K562 (cell line): Measurements from ENCODE around the gene NQO2. TPM values are rescaled to one million over a fixed set of nuclear protein-coding genes. Genes with fewer than 3 reads are reported as not detected.
A peak's percentile ranks its signal among the peaks of the same experiment; 100 is the strongest.

Experiments
- ATAC-seq: fragments of 200-7000 bp; cut with Tn5 transposase; 3 replicates; pipeline ENCODE4 v1.9.1; 2020; ENCODE audit warnings: moderate library complexity
- BruUV-seq: library from RNA; stranded (reverse); fragments of 400-500 nt; replicated peaks from 2 replicates; lab custom pipeline; 2021; lab: Mats Ljungman, UMichigan
- CTCF ChIA-PET: fragments of 300-600 bp; formaldehyde crosslinking; extraction: SDS; loops from one replicate; lab custom pipeline; 2021; ENCODE audit warnings: low intra/inter-chr PET ratio; lab: Yijun Ruan, JAX
- POLR2A ChIA-PET: fragments of 300-600, 350-650 bp; sonication (Branson Sonifier 250); formaldehyde crosslinking; extraction: SDS; loops from one replicate; lab custom pipeline; 2021; ENCODE audit warnings: antibody characterized with exemption, inconsistent platforms; lab: Yijun Ruan, JAX
- DNase-seq, 4 experiments: peaks; one replicate each; pipeline versions ENCODE4 v3.0.0 to v3.0.0-alpha.2; 2011 to 2018; ENCODE audit warnings: low spot score in 3 of 4, mixed read lengths in 3 of 4; ENCODE audit errors: extremely low read depth in 1 of 4
- FAIRE-seq: peaks from 2 replicates; lab custom pipeline; 2011; peaks lifted over from hg19 to GRCh38; lab: Jason Lieb, UNC
- H2AFZ ChIP-seq: 2 replicates; pipeline ENCODE4 v1.6.0; 2011; ENCODE audit warnings: low read depth, low read length, control low read depth, inconsistent platforms
- H3K27ac ChIP-seq: fragments of 200-600 bp; 3 replicates; pipeline ENCODE4 v1.8.0; 2011; ENCODE audit warnings: low read depth, mild to moderate bottlenecking, control low read depth, inconsistent platforms, low read length, moderate library complexity, mixed read lengths; ENCODE audit errors: extremely low read depth
- H3K27me3 ChIP-seq, 2 experiments: fragments of 300-600 bp in 1 of 2; 2 replicates in 1 of 2; 3 replicates in 1 of 2; pipeline versions ENCODE4 v1.6.0 to v1.8.0; 2011; ENCODE audit warnings: inconsistent platforms in 2 of 2, low read length in 2 of 2, mild to moderate bottlenecking in 1 of 2, mixed read lengths in 1 of 2, moderate library complexity in 1 of 2; ENCODE audit not compliant: control insufficient read depth in 2 of 2, insufficient read depth in 2 of 2
- H3K36me3 ChIP-seq: fragments of 300-600 bp; 3 replicates; pipeline ENCODE4 v1.8.0; 2011; ENCODE audit warnings: mild to moderate bottlenecking, low read length, inconsistent platforms; ENCODE audit not compliant: control insufficient read depth, insufficient read depth
- H3K4me1 ChIP-seq, 2 experiments: fragments of 200-600 bp in 1 of 2; replicated peaks in 1 of 2; 2 replicates in 1 of 2; 3 replicates in 1 of 2; pipeline versions ENCODE4 v1.5.1 to v1.8.0; 2011; ENCODE audit warnings: inconsistent platforms in 2 of 2, low read length in 2 of 2, mild to moderate bottlenecking in 1 of 2, mixed read lengths in 1 of 2, moderate library complexity in 1 of 2; ENCODE audit not compliant: control insufficient read depth in 2 of 2, insufficient read depth in 2 of 2
- H3K4me2 ChIP-seq: 2 replicates; pipeline ENCODE4 v1.6.1; 2011; ENCODE audit warnings: low read length, control low read depth, inconsistent platforms, mixed read lengths; ENCODE audit not compliant: insufficient read depth
- H3K4me3 ChIP-seq: fragments of 200-600 bp; sonication (generic), shearing (Covaris generic); 2 replicates; pipeline ENCODE4 v1.5.1; 2016; ENCODE audit warnings: control low read depth, inconsistent platforms
- H3K79me2 ChIP-seq: fragments of 200-600 bp; 3 replicates; pipeline ENCODE4 v1.8.0; 2011; ENCODE audit warnings: low read length, inconsistent platforms; ENCODE audit not compliant: control insufficient read depth, insufficient read depth
- H3K9ac ChIP-seq, 2 experiments: 2 replicates each; pipeline versions ENCODE4 v1.6.0 to v1.6.1; 2011; ENCODE audit warnings: low read depth in 2 of 2, low read length in 2 of 2, control low read depth in 1 of 2, inconsistent platforms in 1 of 2, mild to moderate bottlenecking in 1 of 2, mixed read lengths in 1 of 2; ENCODE audit not compliant: insufficient read depth in 1 of 2
- H3K9me1 ChIP-seq: one replicate; pipeline ENCODE4 v1.6.0; 2011; ENCODE audit warnings: inconsistent platforms, mild to moderate bottlenecking, low read length, moderate library complexity; ENCODE audit not compliant: control insufficient read depth, insufficient read depth
- H3K9me3 ChIP-seq: replicated peaks from 2 replicates; pipeline ENCODE4 v1.5.1; 2011; ENCODE audit warnings: low read depth, low read length, inconsistent platforms; ENCODE audit not compliant: control insufficient read depth, insufficient read depth
- H4K20me1 ChIP-seq: replicated peaks from 2 replicates; pipeline ENCODE4 v1.6.1; 2011; ENCODE audit warnings: low read length, inconsistent platforms, mixed read lengths; ENCODE audit not compliant: control insufficient read depth, insufficient read depth
- ELF1 ChIP-seq: fragments of 200-800 bp; sonication (Bioruptor generic); IDR thresholded peaks from 2 replicates; pipeline ENCODE4 v1.6.1; 2016; ENCODE audit warnings: missing genetic modification characterization, missing compliant biosample characterization
- GATAD2A ChIP-seq: fragments of 450-650 bp; IDR thresholded peaks from 2 replicates; pipeline ENCODE4 v1.6.1; 2017
- GATAD2B ChIP-seq: fragments of 450-650 bp; IDR thresholded peaks from 2 replicates; pipeline ENCODE4 v1.6.1; 2017; ENCODE audit warnings: mild to moderate bottlenecking, borderline replicate concordance
- GMEB1 ChIP-seq: fragments of 250-450 bp; sonication (Bioruptor Pico); IDR thresholded peaks from 2 replicates; pipeline ENCODE4 v1.4.0; 2020; ENCODE audit warnings: mild to moderate bottlenecking
- HCFC1 ChIP-seq: IDR thresholded peaks from 2 replicates; pipeline ENCODE4 v1.6.1; 2012; ENCODE audit warnings: low read depth, low read length, improper control_type of control experiment
- POLR2AphosphoS5 ChIP-seq: IDR thresholded peaks from 2 replicates; pipeline ENCODE4 v1.6.1; 2011; ENCODE audit warnings: mild to moderate bottlenecking, low read depth, low read length, moderate library complexity; ENCODE audit not compliant: control insufficient read depth, insufficient read depth
- RB1 ChIP-seq: fragments of 450-650 bp; IDR thresholded peaks from 2 replicates; pipeline ENCODE4 v1.6.1; 2017; ENCODE audit warnings: low read depth, mild to moderate bottlenecking
- RBBP5 ChIP-seq: fragments of 200-600 bp; sonication (generic); IDR thresholded peaks from 2 replicates; pipeline ENCODE4 v1.6.1; 2012; ENCODE audit warnings: borderline replicate concordance, mild to moderate bottlenecking, low read length, control low read depth, inconsistent platforms; ENCODE audit not compliant: insufficient read depth, poor library complexity, severe bottlenecking
- RBM22 ChIP-seq: fragments of 200-400 bp; formaldehyde crosslinking; IDR thresholded peaks from 2 replicates; pipeline ENCODE4 v1.6.1; 2018; ENCODE audit warnings: low read length, low read depth; ENCODE audit not compliant: poor library complexity, severe bottlenecking
- SAP30 ChIP-seq: fragments of 200-600 bp; sonication (generic); IDR thresholded peaks from 2 replicates; pipeline ENCODE4 v1.6.1; 2012; ENCODE audit warnings: borderline replicate concordance, low read depth, mild to moderate bottlenecking, moderate library complexity, low read length, control low read depth, inconsistent platforms; ENCODE audit not compliant: insufficient read depth, poor library complexity, severe bottlenecking
- STAT6 ChIP-seq: sonication (generic); formaldehyde crosslinking; IDR thresholded peaks from 2 replicates; pipeline ENCODE4 v1.8.1; 2023; ENCODE audit warnings: mild to moderate bottlenecking, missing genetic modification reagents
- UBTF ChIP-seq, 2 experiments: IDR thresholded peaks; 2 replicates each; pipeline ENCODE4 v1.6.1; 2012; ENCODE audit warnings: improper control_type of control experiment in 2 of 2, low read depth in 2 of 2, low read length in 2 of 2, borderline replicate concordance in 1 of 2
- WGBS: fragments of 100-300 bp; shearing (Covaris generic); methylation state at CpG from one replicate; pipeline ENCODE4 v1.1.6; 2016; ENCODE audit warnings: low coverage, mixed read lengths; ENCODE audit not compliant: insufficient coverage; ENCODE audit errors: missing lambda C conversion rate; 5-methylcytosine and 5-hydroxymethylcytosine counted together
- in situ Hi-C: fragments of 300-500 bp; cut with MboI; formaldehyde crosslinking; loops from 4 replicates; pipeline ENCODE4 v1.15.0; 2018; ENCODE audit warnings: inconsistent platforms, mixed read lengths
- intact Hi-C: fragments of 100-400 bp; cut with micrococcal nuclease; formaldehyde crosslinking; loops from 2 replicates; pipeline ENCODE4 v1.14.2; 2022
- polyA plus RNA-seq, 8 experiments: library from polyadenylated mRNA; depleted of rRNA in 4 of 8; stranded (reverse) in 5 of 8; unstranded in 3 of 8; fragments of >200 nt; fragmentation: Nextera tagmentation in 2 of 8; fragmentation: Illumina TruSeq in 1 of 8; extraction: Ambion mirVana in 2 of 8; extraction: Trizol in 1 of 8; gene quantifications; 2 replicates each; pipeline versions ENCODE4 v1.2.1 to v1.2.3, GENCODE V29; 2011 to 2014; ENCODE audit warnings: inconsistent platforms in 1 of 8, missing spikeins in 1 of 8
- total RNA-seq, 7 experiments: library from RNA; depleted of rRNA in 6 of 7; stranded (reverse); fragments of >200 nt in 6 of 7; fragmentation: Illumina TruSeq in 2 of 7; extraction: Trizol in 2 of 7; gene quantifications; 2 replicates each; pipeline versions ENCODE4 v1.2.1 to v1.2.3, GENCODE V29; 2011 to 2021; ENCODE audit warnings: low replicate concordance in 1 of 7

Gene NQO2
- total and polyA plus RNA-seq, 9 of the 15 experiments (the other 6 are each of a cell fraction or from before 2014, with no cell fraction given): 54.6 to 214 (median 116) TPM

- peak overlapping the region; percentile 90 for H3K4me2 ChIP-seq
- no peaks in the 10 kb centered on the region for H3K9me3 ChIP-seq
- FAIRE-seq (no peak), DNase-seq (peak; percentile 84 to 94 (median 90)), ATAC-seq (peak; percentile 83)
- H3K4me1 ChIP-seq: peaks cover 34 to 36% of the 10 kb centered on the region in 2 experiments
- H3K9me1 ChIP-seq: no peaks in the 10 kb centered on the region
- WGBS: under 1% methylated on average over 39 of the region's 80 CpGs
- POLR2A ChIA-PET: interaction anchor here (0.8 to 1.6 kb wide), 9 partner anchors 9 to 129 kb away, joined by 3 to 14 read pairs (median 6); no protein-coding TSS in a partner anchor
- peaks cover 9% of the 10 kb centered on the region; the same call in 1 of the 3 replicates for H3K36me3 ChIP-seq
- peak overlapping the region; percentile 83 for H3K27ac ChIP-seq
- H3K79me2 ChIP-seq: peaks cover 57% of the 10 kb centered on the region
- peak overlapping the region; percentile 67 for H3K4me3 ChIP-seq
- in situ Hi-C loops (no loop called here), intact Hi-C loops (loop anchor here (1.0 kb wide), 1 partner anchor 18 kb away; no protein-coding TSS in a partner anchor)
- no TSS peak for BruUV-seq
- no peaks in the 10 kb centered on the region for H4K20me1 ChIP-seq
- peak overlapping the region; percentile 76 for H2AFZ ChIP-seq
- CTCF ChIA-PET: no interaction called here
- no peaks in the 10 kb centered on the region for H3K27me3 ChIP-seq
- H3K9ac ChIP-seq: peak overlapping the region; percentile 76 to 93
- TF ChIP-seq ELF1 (tag) (peak; percentile 23; the same call in 1 of the 2 replicates), GATAD2B (peak; percentile 97), RBBP5 (peak; percentile 78), RBM22 (peak; percentile 49), RB1 (peak; percentile 78), POLR2AphosphoS5 (0 out of 2 replicates have a peak, but pooled peaks have one; percentile 35), GMEB1 (peak; percentile 61), UBTF (IDR thresholded peaks at IDR 0.05; ENCODE audit: borderline replicate concordance in 1 of 2, low read depth in 2 of 2, low read length in 2 of 2) (peak in 1 of 2 experiments; percentile 71; a peak in 3 of 4 replicates), STAT6 (peak; percentile 84; the same call in 1 of the 2 replicates), SAP30 (peak; percentile 53), GATAD2A (peak; percentile 27; the same call in 1 of the 2 replicates), HCFC1 (peak; percentile 47; the same call in 1 of the 2 replicates)
Measured at GRCh38 chr6:2970753-2971419, 28.8 kb upstream of the NQO2 start.
